ENCODE measurements around the gene PCDH11X. TPM values are rescaled to one million over a fixed set of nuclear protein-coding genes. Genes with fewer than 3 reads are reported as not detected.
"Not testable (repeated sequence)": the region's sequence is repeated elsewhere in the genome, so short reads cannot be mapped to it uniquely, and the experiment has no call there.

Gene PCDH11X, protein sequence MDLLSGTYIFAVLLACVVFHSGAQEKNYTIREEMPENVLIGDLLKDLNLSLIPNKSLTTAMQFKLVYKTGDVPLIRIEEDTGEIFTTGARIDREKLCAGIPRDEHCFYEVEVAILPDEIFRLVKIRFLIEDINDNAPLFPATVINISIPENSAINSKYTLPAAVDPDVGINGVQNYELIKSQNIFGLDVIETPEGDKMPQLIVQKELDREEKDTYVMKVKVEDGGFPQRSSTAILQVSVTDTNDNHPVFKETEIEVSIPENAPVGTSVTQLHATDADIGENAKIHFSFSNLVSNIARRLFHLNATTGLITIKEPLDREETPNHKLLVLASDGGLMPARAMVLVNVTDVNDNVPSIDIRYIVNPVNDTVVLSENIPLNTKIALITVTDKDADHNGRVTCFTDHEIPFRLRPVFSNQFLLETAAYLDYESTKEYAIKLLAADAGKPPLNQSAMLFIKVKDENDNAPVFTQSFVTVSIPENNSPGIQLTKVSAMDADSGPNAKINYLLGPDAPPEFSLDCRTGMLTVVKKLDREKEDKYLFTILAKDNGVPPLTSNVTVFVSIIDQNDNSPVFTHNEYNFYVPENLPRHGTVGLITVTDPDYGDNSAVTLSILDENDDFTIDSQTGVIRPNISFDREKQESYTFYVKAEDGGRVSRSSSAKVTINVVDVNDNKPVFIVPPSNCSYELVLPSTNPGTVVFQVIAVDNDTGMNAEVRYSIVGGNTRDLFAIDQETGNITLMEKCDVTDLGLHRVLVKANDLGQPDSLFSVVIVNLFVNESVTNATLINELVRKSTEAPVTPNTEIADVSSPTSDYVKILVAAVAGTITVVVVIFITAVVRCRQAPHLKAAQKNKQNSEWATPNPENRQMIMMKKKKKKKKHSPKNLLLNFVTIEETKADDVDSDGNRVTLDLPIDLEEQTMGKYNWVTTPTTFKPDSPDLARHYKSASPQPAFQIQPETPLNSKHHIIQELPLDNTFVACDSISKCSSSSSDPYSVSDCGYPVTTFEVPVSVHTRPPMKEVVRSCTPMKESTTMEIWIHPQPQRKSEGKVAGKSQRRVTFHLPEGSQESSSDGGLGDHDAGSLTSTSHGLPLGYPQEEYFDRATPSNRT (N-terminal part only)
- not detected in 2 replicates for total RNA-seq

DNA sequence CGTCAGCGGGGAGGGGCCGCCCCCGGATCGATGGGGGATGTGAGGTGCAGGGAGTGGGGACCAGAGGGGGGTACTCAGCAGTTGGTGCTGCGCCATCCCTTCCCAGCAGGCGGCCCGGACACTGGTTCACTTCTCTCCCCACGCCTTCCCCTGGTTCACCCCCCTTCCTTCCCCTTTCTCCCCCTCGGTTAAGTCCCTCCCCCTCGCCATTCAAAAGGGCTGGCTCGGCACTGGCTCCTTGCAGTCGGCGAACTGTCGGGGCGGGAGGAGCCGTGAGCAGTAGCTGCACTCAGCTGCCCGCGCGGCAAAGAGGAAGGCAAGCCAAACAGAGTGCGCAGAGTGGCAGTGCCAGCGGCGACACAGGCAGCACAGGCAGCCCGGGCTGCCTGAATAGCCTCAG, at the start of gene PCDH11X:
Gene PCDH11X, plus strand, starts transcription at position 241 of the 400 bp plus-strand sequence. CDS start 56,130 bp downstream, outside the sequence.
- DNase-seq (ENCODE audit: low read depth in 2 of 2), result not testable (repeated sequence)

DNA sequence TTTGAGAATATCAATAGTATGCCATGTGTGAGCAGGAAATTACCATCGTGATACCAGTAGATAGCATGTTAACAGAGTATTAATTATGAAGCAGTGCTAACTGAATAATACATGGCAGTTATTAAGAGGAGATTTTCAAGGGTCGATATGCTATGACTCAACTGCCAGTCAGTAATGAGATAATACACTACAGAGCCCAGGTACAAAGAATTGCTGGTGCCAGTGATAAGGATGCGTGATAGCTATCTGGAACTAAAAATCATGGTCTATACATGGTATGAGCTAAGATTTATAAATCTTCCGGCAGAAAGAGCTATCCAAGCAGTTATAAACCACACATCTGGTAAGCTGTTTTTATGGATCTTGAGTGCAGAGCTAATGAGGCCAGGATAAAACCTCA, 31.7 kb upstream of the PCDH11X start:
- DNase-seq (ENCODE audit: low read depth in 2 of 2), result not testable (repeated sequence)

DNA sequence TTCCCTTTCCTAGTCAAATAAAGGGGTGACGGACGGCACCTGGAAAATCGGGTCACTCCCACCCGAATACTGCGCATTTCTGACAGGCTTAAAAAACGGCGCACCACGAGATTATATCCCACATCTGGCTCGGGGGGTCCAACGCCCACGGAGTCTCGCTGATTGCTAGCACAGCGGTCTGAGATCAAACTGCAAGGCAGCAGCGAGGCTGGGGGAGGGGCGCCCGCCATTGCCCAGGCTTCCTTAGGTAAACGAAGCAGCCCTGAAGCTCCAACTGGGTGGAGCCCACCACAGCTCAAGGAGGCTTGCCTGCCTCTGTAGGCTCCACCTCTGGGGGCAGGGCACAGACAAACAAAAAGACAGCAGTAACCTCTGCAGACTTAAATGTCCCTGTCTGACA, 26.2 kb upstream of the PCDH11X start:
- not testable (repeated sequence) for DNase-seq (ENCODE audit: low read depth in 2 of 2)

DNA sequence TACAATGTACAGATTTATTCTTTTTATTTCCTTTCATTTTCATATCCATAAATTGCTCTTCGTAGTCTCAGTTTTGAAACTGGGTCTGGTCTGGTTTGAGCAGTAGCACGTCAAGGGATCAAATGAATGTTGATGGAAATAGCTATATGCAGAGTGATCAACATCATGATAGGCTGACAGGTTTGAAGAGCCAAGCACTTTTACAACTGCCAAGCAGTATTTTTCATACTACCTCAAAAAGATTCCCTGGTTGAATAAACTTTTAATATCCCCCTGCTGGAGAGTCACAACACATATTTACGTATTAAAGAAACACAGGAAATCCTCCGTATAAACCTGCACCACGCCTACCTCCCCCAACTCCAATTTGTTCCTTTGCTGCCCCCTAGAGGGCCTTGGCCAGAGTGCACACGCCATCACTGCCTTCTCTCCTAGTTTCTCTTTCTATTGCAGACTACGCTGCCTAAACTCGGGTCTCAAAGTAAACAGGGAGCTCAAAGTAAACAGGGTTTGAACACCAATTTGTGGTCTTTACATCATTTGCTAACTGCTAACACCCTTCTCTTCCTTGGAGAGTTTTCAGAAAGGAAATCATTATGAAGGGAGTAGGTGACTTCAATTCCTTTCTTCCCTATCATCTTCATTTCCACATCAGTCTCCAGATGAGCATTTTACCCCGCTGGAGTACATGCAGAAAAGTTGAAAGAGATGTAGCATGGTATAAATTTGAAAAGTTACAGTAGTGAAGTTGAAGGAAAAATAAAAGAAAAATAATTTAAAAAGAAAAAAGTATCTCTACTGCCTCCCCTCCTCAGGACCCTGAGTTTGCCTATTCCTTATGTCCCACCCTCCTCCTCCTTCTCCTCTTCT, 8.3 kb upstream of the PCDH11X start:
- DNase-seq (ENCODE audit: low read depth in 2 of 2), result not testable (repeated sequence)

DNA sequence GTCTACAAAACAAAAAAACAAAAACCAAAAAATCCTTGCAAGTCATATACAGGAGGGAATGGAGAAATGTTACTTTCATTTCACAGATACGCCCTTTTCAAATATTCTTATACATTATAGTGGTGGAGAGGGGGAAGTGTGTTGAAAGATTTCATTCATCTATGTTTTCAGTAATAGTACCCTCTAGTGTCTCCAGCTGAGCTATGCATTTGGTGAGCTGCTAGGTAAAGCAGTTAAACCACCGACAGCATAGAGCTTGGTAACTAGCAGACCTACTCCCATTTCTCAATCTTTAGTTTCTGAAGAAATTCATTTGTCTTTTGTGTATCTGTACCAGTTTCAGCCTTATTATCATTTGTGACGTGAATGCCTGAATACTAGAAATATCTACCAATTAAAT, 5.2 kb upstream of the PCDH11X start:
- DNase-seq (ENCODE audit: low read depth in 2 of 2), result not testable (repeated sequence)

DNA sequence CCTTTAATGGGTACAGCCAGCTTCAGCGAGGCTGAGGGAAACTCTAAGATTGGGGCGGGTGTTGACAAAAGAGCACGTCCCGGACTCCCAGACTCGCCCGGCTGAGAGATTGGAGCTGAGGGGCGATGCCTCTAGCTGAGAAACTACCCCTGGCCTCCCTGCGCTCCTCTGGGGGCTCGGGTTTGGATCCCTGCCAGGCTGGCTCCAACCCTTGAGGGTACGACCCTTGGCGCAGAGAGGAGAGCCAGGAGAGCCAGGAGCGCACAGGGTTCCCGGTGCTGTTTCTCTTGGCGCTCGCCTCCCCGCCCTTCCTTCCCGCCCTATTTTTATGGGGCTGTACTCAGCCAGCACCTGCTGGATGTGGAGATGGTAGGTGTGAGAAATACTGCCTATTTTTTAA, 833 bp downstream of the PCDH11X start:
- DNase-seq (ENCODE audit: low read depth in 2 of 2), result not testable (repeated sequence)

DNA sequence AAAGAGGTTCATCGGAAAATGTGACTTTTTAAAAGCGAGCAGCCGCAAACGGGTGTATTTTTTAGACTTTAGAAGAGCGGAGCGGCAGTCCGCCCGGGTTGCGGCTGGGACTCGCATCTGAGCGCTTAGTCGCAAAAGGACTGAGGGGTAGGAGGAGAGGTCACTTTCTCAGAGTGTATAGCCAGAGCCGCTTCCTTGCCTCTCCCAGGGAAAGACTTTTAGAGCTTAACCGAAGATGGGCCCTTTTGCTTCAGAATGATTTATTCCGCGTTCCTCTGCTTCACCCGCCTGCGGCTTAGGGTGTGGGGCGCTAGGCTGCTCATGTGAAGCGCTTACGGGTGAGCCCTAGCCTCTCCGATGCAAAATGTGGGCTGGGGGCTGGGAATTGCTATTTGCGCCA, 1.5 kb downstream of the PCDH11X start:
- DNase-seq (ENCODE audit: low read depth in 2 of 2), result not testable (repeated sequence)

DNA sequence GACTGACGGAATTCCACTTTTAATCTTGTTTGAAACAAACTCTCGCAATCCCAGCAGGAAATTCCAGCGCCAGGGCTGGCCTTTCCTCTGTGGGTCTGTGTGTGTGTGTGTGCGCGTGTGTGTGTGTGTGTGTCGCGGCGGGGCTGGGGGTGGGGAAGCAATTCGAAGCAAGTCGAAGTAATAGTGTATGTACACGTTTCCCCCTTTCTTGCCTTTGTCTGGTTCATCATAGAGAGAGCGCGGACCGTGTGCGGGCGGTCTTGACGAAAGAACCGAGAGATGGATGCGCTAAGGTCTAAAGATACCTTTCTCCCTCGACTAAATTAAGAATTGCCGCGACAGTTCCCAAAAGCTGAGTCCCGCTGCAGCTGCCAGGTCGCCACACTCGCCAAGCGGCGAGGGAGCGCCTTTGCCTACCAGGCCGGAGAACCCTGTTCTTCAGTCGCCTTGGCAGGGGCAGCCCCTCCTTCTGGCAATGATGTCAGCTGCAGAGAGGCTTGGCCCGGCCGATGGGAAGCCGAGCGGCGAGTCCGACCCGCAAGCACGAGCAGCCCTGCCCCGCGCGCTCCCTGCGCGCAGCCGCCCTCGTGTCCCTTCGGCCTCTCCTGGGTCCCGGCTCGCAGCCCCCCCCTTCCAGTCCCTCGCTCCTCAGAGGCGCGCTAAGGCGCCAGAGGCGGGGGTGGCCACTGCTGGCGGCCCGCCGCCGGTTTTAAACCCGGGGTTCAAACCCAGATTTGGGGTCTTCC, 2.6 kb downstream of the PCDH11X start:
- not testable (repeated sequence) for DNase-seq (ENCODE audit: low read depth in 2 of 2)

DNA sequence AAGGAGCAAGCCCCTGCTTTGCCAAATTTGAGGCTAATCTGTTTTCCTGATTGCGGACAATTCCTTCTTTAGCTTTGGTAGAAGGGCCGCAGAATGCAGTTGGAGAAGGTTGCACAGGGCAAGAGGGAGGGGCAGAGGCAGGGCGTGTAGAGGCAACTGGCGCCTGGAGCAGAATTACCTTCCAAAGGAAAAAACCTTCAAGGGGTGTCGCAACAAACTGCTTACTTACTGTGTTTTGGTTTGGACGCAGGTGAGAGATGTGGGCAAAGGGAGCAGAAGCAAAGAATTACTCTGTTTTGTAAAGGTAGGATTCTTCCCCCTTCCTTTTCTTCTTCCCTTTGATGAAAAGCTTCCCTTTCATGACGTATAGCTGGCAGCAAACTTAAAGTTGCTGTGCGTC, 3.6 kb downstream of the PCDH11X start:
- not testable (repeated sequence) for DNase-seq (ENCODE audit: low read depth in 2 of 2)

DNA sequence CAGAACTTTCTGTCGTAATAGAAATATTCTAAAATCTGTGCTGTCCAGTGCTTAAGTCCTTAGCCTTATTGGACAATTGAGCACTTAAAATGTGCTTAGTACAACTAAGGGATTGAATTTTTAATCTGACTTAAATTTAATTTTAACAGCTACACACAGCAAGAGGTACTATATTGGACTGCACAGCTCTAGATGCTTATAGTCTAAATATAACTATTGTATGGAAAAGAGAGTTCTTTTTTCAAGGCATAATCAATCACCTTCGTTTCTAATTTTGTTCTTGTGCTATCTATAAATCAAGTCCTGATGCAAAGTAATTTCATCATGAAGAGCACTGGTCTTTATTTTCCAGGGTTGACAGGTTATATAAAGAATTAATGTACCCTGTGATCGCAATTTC, 38.4 kb downstream of the PCDH11X start:
- not testable (repeated sequence) for DNase-seq (ENCODE audit: low read depth in 2 of 2)

DNA sequence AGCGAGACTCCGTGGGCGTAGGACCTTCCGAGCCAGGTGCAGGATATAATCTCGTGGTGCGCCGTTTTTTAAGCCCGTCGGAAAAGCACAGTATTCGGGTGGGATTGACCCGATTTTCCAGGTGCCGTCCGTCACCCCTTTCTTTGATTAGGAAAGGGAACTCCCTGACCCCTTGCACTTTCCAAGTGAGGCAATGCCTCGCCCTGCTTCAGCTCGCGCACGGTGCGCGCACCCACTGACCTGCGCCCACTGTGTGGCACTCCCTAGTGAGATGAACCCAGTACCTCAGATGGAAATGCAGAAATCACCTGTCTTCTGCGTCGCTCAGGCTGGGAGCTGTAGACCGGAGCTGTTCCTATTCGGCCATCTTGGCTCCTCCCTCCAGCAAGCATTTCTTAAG, 46.1 kb downstream of the PCDH11X start:
- not testable (repeated sequence) for DNase-seq (ENCODE audit: low read depth in 2 of 2)
